ENCODE measurements around the gene HSFX4. TPM values are rescaled to one million over a fixed set of nuclear protein-coding genes. Genes with fewer than 3 reads are reported as not detected.
"Not testable (repeated sequence)": the region's sequence is repeated elsewhere in the genome, so short reads cannot be mapped to it uniquely, and the experiment has no call there.

The HSFX4 gene
- total RNA-seq, 2 experiments from 2014 or later, result not detected

GRCh38 chrX:149928635-149929034 lies 738 bp upstream of the HSFX4 start:
- not testable (repeated sequence) for H3K27ac Mint-ChIP-seq

GRCh38 chrX:149931355-149931754 lies 2.0 kb downstream of the HSFX4 start:
- not testable (repeated sequence) for H3K9me3 Mint-ChIP-seq, H3K4me1 Mint-ChIP-seq, H3K36me3 Mint-ChIP-seq, H3K27ac Mint-ChIP-seq, H3K27me3 Mint-ChIP-seq, DNase-seq, H3K4me3 Mint-ChIP-seq

More at GRCh38 chrX:149928635-149929034, 738 bp upstream of the HSFX4 start:
- not testable (repeated sequence) for H3K4me1 Mint-ChIP-seq, H3K27me3 Mint-ChIP-seq, H3K4me3 Mint-ChIP-seq, H3K36me3 Mint-ChIP-seq, H3K9me3 Mint-ChIP-seq, DNase-seq

DNA sequence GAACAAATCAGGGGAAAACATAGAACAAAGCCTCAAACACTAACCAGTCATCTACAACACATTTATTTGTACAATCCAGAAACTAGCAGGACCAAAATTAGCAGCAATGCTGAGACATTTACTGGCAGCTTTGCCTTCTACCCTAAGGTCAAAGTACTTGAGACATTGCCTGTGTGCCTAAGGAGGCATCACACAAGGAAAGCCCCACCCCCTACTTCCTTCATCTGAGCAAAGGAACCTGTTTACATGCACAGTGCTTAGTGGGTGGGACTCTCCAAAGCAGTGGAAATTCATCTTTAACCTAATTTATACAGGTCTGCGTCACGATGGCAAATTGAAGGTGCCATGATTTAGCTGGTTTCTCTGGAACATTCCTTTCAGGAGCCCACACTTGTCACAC lies 2.8 kb downstream of the HSFX4 start:
- not testable (repeated sequence) for DNase-seq, H3K4me3 Mint-ChIP-seq, H3K9me3 Mint-ChIP-seq, H3K4me1 Mint-ChIP-seq, H3K27me3 Mint-ChIP-seq, H3K27ac Mint-ChIP-seq, H3K36me3 Mint-ChIP-seq

DNA sequence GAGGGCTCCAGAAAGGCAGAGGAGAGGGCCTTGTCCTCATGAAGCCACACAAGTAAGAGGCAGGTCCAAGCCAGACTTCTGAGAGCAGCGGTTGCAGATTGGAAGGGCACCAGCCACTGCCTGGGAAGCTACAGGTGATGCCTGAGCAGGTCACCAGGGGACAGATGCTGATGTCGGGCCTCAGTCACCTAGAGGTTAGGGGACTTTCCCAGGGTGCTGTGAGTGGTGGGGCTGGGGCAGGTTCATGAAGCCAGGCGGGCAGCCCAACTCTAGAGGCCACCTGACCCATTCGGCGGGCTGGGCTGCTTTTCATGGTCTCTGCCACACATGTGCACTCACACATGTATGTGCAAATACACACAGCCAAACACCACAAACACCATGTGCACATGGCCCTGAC lies 3.6 kb downstream of the HSFX4 start:
- not testable (repeated sequence) for H3K9me3 Mint-ChIP-seq, H3K27me3 Mint-ChIP-seq, H3K4me1 Mint-ChIP-seq, H3K36me3 Mint-ChIP-seq, H3K4me3 Mint-ChIP-seq, DNase-seq, H3K27ac Mint-ChIP-seq

DNA sequence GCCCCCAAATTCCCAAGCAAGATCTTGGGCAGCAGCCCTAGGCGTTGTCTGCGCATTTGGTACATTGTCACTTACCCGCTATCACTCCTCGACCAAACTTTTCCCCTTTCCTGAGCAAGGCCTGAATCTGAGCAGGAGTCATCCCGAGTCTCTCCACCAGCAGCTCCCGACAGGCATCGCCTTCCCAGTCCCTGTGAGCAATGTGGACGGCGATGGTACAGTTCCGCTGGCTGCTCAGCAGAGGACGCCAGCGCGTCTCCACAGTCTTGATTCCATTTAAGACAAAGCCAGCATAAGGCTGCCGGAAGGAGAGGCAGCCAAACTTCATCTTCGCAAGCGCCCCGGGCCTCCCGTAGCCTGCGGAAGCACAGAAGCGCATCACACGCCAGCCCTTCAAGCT lies 4.2 kb downstream of the HSFX4 start:
- not testable (repeated sequence) for H3K27me3 Mint-ChIP-seq, H3K9me3 Mint-ChIP-seq, H3K36me3 Mint-ChIP-seq, H3K4me3 Mint-ChIP-seq, H3K4me1 Mint-ChIP-seq, H3K27ac Mint-ChIP-seq, DNase-seq

DNA sequence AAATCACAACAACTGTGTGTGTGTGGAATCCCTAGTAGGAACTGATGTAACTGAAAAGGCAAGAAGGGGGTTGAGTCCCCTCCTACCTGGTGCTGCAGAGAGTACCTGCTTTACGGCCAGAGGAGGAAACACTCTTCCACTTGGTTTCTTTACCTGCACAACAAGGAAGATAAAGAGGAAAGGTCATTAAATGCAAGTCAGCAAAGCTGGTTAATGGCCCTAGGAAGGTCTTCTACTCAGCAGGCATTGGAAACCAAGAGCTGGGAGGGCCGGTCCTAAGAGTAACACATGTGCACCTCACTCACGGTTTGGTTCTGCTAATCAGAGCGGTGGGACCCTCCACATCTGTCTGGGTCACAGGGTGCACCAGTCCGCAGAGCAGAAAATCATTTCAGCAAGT lies 8.0 kb downstream of the HSFX4 start:
- H3K27me3 Mint-ChIP-seq, H3K9me3 Mint-ChIP-seq: not testable (repeated sequence)

DNA sequence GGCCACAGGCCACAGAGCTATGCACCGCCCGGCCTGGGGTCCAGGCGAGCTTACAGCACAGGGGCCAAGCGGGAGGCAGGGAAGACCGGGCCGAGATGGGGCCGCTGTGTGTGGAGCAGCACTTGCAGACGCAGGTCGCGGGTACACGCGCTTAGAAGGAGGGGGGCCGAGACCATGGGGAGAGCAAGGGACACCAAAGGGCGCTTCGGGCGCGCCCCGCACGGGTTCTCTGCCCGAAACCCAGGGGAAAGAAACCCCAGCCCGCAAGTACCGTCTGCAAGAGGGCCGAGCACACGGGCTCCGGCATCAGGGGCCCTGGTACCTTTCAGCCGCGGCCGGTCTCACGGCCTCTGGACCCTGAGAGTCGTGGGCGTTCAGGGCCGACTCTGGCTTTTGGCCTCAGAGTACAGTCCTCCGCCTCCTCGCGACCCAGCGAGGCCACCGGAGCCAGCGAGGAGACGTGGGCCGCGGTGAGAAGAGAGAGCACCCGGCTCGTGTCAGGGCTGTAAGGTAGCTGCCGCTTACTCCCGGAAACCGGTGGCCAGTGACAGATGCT lies 8.6 kb downstream of the HSFX4 start:
- H3K27ac Mint-ChIP-seq, result peak overlapping the region; percentile 98
- DNase-seq, result peak; percentile 6

More for the DNA sequence above, 8.0 kb downstream of the HSFX4 start:
- H3K4me1 Mint-ChIP-seq, H3K36me3 Mint-ChIP-seq, DNase-seq: not testable (repeated sequence)
- H3K4me3 Mint-ChIP-seq, result peak overlapping the region; percentile 86
- H3K27ac Mint-ChIP-seq, result peak overlapping the region; percentile 98

GRCh38 chrX:149938427-149938880 lies 9.1 kb downstream of the HSFX4 start, which contains the start of gene EOLA2:
Gene EOLA2, minus strand, starts transcription at chrX:149938491. Its CDS starts 4,617 bp downstream, at chrX:149933874.
- no peaks in the 10 kb centered on the region for H3K27me3 Mint-ChIP-seq
- peak; percentile 89 for DNase-seq
- peak within 1 kb of the TSS; percentile 98 for H3K27ac Mint-ChIP-seq
- no peaks in the 10 kb centered on the region for H3K4me1 Mint-ChIP-seq
- no peaks in the 10 kb centered on the region for H3K9me3 Mint-ChIP-seq
- H3K36me3 Mint-ChIP-seq, result peaks cover 2% of the 10 kb centered on the region
- peak within 1 kb of the TSS; percentile 86 for H3K4me3 Mint-ChIP-seq

More for the DNA sequence above, 8.6 kb downstream of the HSFX4 start:
- H3K4me1 Mint-ChIP-seq, result no peaks in the 10 kb centered on the region
- H3K27me3 Mint-ChIP-seq, result no peaks in the 10 kb centered on the region
- peaks cover 2% of the 10 kb centered on the region for H3K36me3 Mint-ChIP-seq
- peak overlapping the region; percentile 86 for H3K4me3 Mint-ChIP-seq
- H3K9me3 Mint-ChIP-seq, result no peaks in the 10 kb centered on the region

- H3K4me1 Mint-ChIP-seq, result no peaks in the 10 kb centered on the region
- peak; percentile 88 for DNase-seq
These were observed 9.7 kb downstream of the HSFX4 start for GRCh38 chrX:149938881-149939654.

DNA sequence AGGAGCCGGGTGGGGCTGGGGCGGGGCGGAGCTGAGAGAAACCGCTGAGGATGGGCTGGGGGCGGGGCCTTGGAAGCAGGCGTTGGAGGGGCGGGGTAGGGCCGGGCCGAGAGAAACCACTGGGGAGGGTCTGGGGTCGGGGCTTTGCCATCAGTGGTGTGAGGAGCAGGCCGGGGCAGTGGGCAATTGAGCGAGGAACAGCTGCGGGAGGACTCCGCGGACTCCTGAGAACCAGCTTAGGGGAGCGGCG lies 10.2 kb downstream of the HSFX4 start:
- peak overlapping the region; percentile 91 for H3K27ac Mint-ChIP-seq
- no peaks in the 10 kb centered on the region for H3K4me1 Mint-ChIP-seq
- H3K27me3 Mint-ChIP-seq, result no peaks in the 10 kb centered on the region
- peaks cover 2% of the 10 kb centered on the region for H3K36me3 Mint-ChIP-seq
- no peaks in the 10 kb centered on the region for H3K9me3 Mint-ChIP-seq
- no peak for DNase-seq
- peak overlapping the region; percentile 83 for H3K4me3 Mint-ChIP-seq

More at GRCh38 chrX:149938881-149939654, 9.7 kb downstream of the HSFX4 start:
- no peaks in the 10 kb centered on the region for H3K9me3 Mint-ChIP-seq
- H3K4me3 Mint-ChIP-seq, result peak overlapping the region; percentile 64
- H3K27ac Mint-ChIP-seq, result peak overlapping the region; percentile 60
- H3K27me3 Mint-ChIP-seq, result no peaks in the 10 kb centered on the region
- peaks cover 2% of the 10 kb centered on the region for H3K36me3 Mint-ChIP-seq

- H3K9me3 Mint-ChIP-seq, result no peaks in the 10 kb centered on the region
These were observed 10.7 kb downstream of the HSFX4 start for GRCh38 chrX:149939905-149940673.

GRCh38 chrX:149940674-149941024 lies 11.3 kb downstream of the HSFX4 start:
- DNase-seq, H3K36me3 Mint-ChIP-seq, H3K4me1 Mint-ChIP-seq, H3K9me3 Mint-ChIP-seq, H3K27me3 Mint-ChIP-seq: not testable (repeated sequence)
- Mint-ChIP-seq H3K27ac (peak overlapping the region; percentile 91), H3K4me3 (peak overlapping the region; percentile 83)

More at GRCh38 chrX:149939905-149940673, 10.7 kb downstream of the HSFX4 start:
- DNase-seq, result peak; percentile 89
- H3K4me1 Mint-ChIP-seq, result no peaks in the 10 kb centered on the region
- peak overlapping the region; percentile 91 for H3K27ac Mint-ChIP-seq
- no peaks in the 10 kb centered on the region for H3K27me3 Mint-ChIP-seq
- peaks cover 2% of the 10 kb centered on the region for H3K36me3 Mint-ChIP-seq
- peak overlapping the region; percentile 83 for H3K4me3 Mint-ChIP-seq

GRCh38 chrX:149945087-149945670 lies 15.8 kb downstream of the HSFX4 start:
- DNase-seq, H3K27ac Mint-ChIP-seq, H3K27me3 Mint-ChIP-seq, H3K36me3 Mint-ChIP-seq, H3K4me3 Mint-ChIP-seq, H3K4me1 Mint-ChIP-seq, H3K9me3 Mint-ChIP-seq: not testable (repeated sequence)

- H3K9me3 Mint-ChIP-seq, H3K4me3 Mint-ChIP-seq, DNase-seq, H3K4me1 Mint-ChIP-seq, H3K27ac Mint-ChIP-seq, H3K36me3 Mint-ChIP-seq, H3K27me3 Mint-ChIP-seq: not testable (repeated sequence)
These were observed 16.4 kb downstream of the HSFX4 start for GRCh38 chrX:149945820-149946219.

- H3K27me3 Mint-ChIP-seq, H3K4me1 Mint-ChIP-seq, H3K27ac Mint-ChIP-seq, H3K9me3 Mint-ChIP-seq, H3K4me3 Mint-ChIP-seq, H3K36me3 Mint-ChIP-seq, DNase-seq: not testable (repeated sequence)
These were observed 17.6 kb downstream of the HSFX4 start for GRCh38 chrX:149946932-149947331.
